Measurements from ENCODE around the gene HNRNPL. TPM values are rescaled to one million over a fixed set of nuclear protein-coding genes. Genes with fewer than 3 reads are reported as not detected.
A peak's percentile ranks its signal among the peaks of the same experiment; 100 is the strongest.
"Not testable (repeated sequence)": the region's sequence is repeated elsewhere in the genome, so short reads cannot be mapped to it uniquely, and the experiment has no call there.

Gene HNRNPL
- total RNA-seq, 2 donors from 2014 or later, result 102 to 115 TPM

DNA sequence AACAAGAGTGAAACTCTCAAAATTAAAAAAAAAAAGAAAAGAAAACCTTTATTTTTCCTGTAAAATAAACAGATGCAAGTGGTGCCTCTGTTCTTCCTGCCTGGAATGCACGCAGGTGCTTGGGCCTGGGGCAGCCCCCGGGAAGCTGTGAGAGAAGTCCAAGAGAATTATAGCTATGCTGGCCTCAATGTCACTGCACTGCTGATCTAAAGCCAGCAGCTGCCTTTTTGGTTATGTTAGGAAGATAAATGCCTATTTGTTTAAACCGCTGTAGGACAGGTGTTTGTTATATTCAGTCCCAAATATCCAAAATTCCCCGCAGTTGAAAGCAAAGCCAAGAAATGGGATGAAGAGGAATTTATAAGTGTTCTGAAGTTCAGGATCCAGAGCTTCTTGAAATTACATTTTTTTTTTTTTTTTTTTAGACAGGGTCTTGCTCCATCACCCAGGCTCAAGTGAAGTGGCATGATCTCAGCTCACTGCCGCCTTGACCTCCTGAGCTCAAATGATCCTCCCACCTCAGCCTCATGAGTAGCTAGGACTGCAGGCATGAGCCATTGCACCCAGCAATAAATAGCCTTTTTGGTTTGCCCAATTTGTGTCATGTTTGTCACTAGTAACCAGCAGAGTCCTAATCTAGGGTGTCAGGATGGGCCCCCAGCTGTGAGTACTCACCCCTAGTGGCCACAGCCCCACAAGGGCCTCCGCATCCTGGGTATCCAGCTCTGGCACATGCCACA, 26.0 kb upstream of the HNRNPL start:
- TF ChIP-seq, protein P1, sequence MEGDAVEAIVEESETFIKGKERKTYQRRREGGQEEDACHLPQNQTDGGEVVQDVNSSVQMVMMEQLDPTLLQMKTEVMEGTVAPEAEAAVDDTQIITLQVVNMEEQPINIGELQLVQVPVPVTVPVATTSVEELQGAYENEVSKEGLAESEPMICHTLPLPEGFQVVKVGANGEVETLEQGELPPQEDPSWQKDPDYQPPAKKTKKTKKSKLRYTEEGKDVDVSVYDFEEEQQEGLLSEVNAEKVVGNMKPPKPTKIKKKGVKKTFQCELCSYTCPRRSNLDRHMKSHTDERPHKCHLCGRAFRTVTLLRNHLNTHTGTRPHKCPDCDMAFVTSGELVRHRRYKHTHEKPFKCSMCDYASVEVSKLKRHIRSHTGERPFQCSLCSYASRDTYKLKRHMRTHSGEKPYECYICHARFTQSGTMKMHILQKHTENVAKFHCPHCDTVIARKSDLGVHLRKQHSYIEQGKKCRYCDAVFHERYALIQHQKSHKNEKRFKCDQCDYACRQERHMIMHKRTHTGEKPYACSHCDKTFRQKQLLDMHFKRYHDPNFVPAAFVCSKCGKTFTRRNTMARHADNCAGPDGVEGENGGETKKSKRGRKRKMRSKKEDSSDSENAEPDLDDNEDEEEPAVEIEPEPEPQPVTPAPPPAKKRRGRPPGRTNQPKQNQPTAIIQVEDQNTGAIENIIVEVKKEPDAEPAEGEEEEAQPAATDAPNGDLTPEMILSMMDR (IDR thresholded peaks at IDR 0.05), result no peak
- DNase-seq (ENCODE audit: low spot score), result no peak
- Histone ChIP-seq H3K27me3 (no peaks in the 10 kb centered on the region), H3K27ac (no peak overlapping the region), H3K4me1 (peaks cover 0 to 20% of the 10 kb centered on the region in 2 donors), H3K9me3 (no peaks in the 10 kb centered on the region), H3K36me3 (peaks cover 6% of the 10 kb centered on the region), H3K4me3 (no peak overlapping the region)

DNA sequence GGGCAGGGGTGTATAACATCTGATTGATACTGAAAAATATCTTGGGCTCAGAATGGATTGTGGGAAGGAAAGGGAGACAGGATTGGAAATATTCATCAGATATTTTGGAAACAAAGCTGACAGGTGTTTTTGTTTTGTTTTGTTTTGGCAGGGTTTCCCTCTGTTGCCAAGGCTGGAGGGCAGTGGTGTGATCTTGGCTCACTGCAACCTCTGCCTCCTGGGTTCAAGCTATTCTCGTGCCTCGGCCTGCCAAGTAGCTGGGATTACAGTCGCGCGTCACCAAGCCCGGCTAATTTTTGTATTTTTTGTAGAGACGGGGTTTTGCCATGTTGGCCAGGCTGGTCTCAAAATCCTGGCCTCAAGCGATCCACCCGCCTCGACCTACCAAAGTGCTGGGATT, 23.6 kb upstream of the HNRNPL start:
- not testable (repeated sequence) for DNase-seq (ENCODE audit: low spot score); H3K4me3 ChIP-seq; H3K27ac ChIP-seq; H3K9me3 ChIP-seq; H3K27me3 ChIP-seq; H3K36me3 ChIP-seq
- peaks cover 0 to 34% of the 10 kb centered on the region in 2 donors for H3K4me1 ChIP-seq

DNA sequence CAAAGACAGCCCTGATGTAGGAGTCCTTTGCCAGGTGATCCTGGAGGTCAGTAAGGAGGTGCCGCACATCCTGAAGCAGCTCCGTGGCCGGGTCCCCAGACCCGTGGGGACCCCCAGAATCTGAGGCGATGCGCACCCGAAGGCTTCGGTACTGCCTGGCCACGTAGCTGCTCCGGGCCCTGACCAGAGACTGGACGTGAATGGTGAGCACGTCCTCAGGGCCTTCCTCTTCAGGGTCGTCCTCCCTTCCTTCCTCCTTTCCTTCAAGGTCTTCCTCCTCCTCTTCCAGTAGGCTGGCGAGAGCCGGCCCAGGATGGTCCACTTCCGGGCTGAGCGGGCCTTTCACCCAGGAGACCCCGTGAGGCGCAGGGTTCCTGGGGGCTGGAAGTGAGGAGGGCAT, 20.8 kb upstream of the HNRNPL start:
- TF ChIP-seq, protein P1 (IDR thresholded peaks at IDR 0.05), result no peak
- no peaks in the 10 kb centered on the region for H3K9me3 ChIP-seq
- no peaks in the 10 kb centered on the region for H3K36me3 ChIP-seq
- peaks cover 0 to 24% of the 10 kb centered on the region in 2 donors for H3K4me1 ChIP-seq
- H3K4me3 ChIP-seq, result no peak overlapping the region
- no peaks in the 10 kb centered on the region for H3K27me3 ChIP-seq
- H3K27ac ChIP-seq, result peak overlapping the region in 1 of 2 donors; percentile 24
- DNase-seq (ENCODE audit: low spot score), result no peak

DNA sequence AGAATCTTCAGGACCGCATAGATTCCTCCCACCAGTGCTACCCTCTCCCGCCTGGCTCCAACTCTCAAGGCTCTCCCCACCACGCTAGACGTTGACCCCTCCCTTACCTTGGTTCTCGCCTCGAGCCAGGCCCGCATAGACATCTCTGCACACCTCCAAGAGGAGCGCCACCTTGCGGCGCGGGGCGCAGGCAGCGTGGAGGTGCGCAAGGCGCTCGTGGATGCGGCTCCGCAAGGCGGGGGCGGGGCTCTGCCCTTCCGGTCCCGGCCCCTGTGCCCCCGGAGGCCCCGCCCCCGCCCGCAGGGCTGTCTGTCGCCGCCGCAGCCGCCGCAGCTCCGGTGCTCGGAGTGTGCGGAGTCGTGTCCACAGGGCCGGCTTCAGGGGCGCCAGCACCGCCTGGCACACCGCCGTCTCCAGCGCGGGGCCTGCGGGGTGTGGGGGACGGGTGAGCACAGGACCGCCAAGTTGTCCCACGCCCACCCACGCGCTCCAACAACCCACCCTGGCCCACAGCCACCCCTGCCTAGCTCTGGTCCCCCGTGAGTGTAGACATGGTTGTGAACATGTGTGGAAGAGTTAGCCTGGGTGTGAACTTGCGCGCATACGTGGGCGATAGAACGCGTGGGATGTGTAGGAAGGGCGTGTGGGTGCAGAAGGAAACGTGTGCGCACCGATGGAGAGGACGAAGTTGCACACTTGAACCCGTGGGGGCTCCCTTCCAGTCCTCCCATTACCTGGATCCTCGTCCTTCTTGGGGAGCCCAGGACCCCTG, 20.2 kb upstream of the HNRNPL start:
- Histone ChIP-seq H3K4me1 (peaks cover 0 to 24% of the 10 kb centered on the region in 2 donors), H3K27ac (peak overlapping the region; percentile 24 to 27), H3K27me3 (no peaks in the 10 kb centered on the region), H3K4me3 (peak overlapping the region; percentile 39 to 56), H3K9me3 (no peaks in the 10 kb centered on the region), H3K36me3 (no peaks in the 10 kb centered on the region)
- peak; percentile 82 for DNase-seq (ENCODE audit: low spot score)
- TF ChIP-seq, protein P1 (IDR thresholded peaks at IDR 0.05), result peak; percentile 90 to 93

DNA sequence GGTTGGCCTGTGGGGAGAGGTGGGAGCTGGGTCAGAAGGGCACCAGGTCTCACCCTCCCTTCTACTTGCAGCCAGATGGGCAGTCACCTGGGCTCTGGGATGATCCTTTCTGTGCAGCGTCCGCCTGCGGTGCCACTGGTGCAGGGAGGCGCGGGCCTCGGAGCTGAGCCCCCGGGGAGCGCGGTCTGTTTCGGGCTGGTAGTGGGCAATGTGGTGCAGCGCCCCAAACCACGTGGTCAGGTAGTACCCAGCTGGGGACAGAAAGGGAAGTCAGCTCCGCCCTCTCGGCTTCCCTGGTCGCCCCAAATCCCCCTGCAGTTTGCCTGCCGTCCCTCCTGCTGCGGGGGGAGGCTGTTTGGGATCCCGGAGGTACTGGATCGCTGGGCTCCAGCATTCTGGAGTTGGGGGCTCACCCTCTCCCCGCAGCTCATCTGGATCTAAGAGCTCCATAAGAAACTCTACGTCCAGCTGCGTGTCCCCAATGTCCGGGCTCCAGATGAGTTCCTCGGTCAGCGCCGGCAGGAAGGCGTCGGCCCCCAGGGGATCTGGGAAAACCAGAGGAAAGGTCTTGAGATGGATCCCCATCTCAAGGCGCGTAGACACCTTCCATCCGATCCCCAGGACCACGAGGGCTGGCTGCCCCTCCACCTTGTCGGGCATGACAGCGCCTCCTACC, 19.5 kb upstream of the HNRNPL start:
- Histone ChIP-seq H3K36me3 (no peaks in the 10 kb centered on the region), H3K9me3 (no peaks in the 10 kb centered on the region), H3K27ac (peak overlapping the region in 1 of 2 donors; percentile 24), H3K27me3 (no peaks in the 10 kb centered on the region), H3K4me1 (peaks cover 0 to 24% of the 10 kb centered on the region in 2 donors), H3K4me3 (peak overlapping the region; percentile 39 to 56)
- DNase-seq (ENCODE audit: low spot score), result no peak
- TF ChIP-seq, protein P1 (IDR thresholded peaks at IDR 0.05), result no peak

DNA sequence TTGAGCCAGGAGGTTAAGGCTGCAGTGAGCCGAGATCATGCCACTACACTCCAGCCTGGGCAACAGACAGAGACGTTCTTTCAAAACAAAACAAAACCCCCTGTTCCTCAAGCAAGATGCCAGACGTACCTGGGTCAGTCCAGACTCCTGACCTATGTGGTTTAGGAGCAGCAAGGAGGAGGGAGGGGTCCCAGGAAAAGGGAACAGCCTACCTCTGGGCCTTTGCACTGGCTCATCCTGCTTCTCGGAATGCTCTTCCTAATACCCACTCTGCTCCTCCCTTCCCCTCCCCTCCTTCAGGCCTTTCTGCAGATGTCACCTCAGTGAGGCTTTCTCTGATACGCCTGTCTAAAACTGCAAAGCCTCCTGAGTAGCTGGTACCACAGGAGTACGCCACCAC, 18.8 kb upstream of the HNRNPL start:
- Histone ChIP-seq H3K36me3 (no peaks in the 10 kb centered on the region), H3K9me3 (no peaks in the 10 kb centered on the region), H3K4me3 (no peak overlapping the region), H3K4me1 (peaks cover 0 to 21% of the 10 kb centered on the region in 2 donors), H3K27ac (no peak overlapping the region), H3K27me3 (no peaks in the 10 kb centered on the region)
- TF ChIP-seq, protein P1 (IDR thresholded peaks at IDR 0.05), result no peak
- DNase-seq (ENCODE audit: low spot score), result no peak

Measured in right atrium auricular region (tissue), 2 donors.